ENCODE data around the gene DDX60. TPM values are rescaled to one million over a fixed set of nuclear protein-coding genes. Genes with fewer than 3 reads are reported as not detected.

DDX60 gene
- total RNA-seq, 1 donor from 2014 or later = 19.2 TPM

DNA sequence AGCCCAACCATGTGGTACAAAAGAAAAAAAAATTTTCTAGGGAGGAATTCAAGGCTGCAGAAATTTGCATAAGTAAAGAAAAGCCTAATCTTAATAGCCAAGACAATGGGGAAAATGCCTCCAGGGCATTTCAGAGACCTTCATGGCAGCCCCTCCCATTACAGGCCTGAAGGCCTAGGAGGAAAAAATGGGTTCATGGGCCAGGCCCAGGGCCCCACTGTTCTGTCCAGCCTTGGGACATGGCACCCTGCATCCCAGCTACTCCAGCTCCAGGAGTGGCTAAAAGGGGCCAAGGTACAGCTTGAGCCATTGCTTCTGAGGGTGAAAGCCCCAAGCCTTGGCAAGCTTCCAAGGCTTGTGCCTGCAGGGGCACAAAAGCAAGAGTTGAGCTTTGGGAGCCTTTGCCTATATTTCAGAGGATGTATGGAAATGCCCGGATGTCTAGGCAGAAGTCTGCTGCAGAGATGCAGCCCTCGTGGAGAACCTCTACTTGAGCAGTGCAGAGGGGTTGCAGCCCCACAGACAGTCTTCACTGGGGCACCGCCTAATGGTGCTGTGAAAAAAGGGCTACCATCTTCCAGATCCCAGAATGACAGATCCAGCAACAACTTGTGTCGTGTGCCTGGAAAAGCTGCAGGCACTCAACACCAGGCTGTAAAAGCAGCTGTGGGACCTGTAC lies 115.2 kb downstream of the DDX60 start:
- H3K27me3 Mint-ChIP-seq (ENCODE audit: low read depth) = no peaks in the 10 kb centered on the region
- no peak overlapping the region for H3K27ac Mint-ChIP-seq
- H3K4me1 Mint-ChIP-seq = no peaks in the 10 kb centered on the region
- H3K4me3 Mint-ChIP-seq = no peak overlapping the region
- H3K9me3 Mint-ChIP-seq = peaks cover 42% of the 10 kb centered on the region
- DNase-seq (ENCODE audit: low spot score in 2 of 2, unreplicated experiment in 2 of 2) = no peak
- TF ChIP-seq, protein P1, sequence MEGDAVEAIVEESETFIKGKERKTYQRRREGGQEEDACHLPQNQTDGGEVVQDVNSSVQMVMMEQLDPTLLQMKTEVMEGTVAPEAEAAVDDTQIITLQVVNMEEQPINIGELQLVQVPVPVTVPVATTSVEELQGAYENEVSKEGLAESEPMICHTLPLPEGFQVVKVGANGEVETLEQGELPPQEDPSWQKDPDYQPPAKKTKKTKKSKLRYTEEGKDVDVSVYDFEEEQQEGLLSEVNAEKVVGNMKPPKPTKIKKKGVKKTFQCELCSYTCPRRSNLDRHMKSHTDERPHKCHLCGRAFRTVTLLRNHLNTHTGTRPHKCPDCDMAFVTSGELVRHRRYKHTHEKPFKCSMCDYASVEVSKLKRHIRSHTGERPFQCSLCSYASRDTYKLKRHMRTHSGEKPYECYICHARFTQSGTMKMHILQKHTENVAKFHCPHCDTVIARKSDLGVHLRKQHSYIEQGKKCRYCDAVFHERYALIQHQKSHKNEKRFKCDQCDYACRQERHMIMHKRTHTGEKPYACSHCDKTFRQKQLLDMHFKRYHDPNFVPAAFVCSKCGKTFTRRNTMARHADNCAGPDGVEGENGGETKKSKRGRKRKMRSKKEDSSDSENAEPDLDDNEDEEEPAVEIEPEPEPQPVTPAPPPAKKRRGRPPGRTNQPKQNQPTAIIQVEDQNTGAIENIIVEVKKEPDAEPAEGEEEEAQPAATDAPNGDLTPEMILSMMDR (IDR thresholded peaks at IDR 0.05; ENCODE audit: unreplicated experiment) = no peak
- peaks cover 5% of the 10 kb centered on the region for H3K36me3 Mint-ChIP-seq

DNA sequence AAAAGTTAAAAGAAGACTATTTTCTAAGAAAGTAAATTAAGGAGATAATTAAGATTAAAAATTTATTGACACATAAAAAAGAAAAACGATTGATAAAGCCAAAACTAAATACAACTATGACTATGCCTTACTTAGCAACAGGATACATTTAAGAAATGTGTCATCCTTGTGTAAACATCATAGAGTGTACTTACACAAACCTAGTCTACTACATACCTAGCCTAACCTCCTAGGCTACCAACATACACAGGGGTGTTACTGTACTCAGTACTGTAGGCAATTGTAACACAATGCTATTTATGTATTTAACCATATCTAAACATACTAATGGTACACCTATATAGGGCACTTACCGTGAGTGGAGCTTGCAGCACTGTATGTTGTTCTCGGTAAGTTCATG lies 117.9 kb downstream of the DDX60 start:
- Mint-ChIP-seq H3K4me1 (no peaks in the 10 kb centered on the region), H3K27ac (no peak overlapping the region), H3K9me3 (peaks cover 46% of the 10 kb centered on the region), H3K27me3 (ENCODE audit: low read depth) (no peaks in the 10 kb centered on the region), H3K4me3 (no peak overlapping the region), H3K36me3 (peaks cover 11% of the 10 kb centered on the region)
- DNase-seq (ENCODE audit: low spot score in 2 of 2, unreplicated experiment in 2 of 2) = no peak
- TF ChIP-seq, protein P1 (IDR thresholded peaks at IDR 0.05; ENCODE audit: unreplicated experiment) = no peak

DNA sequence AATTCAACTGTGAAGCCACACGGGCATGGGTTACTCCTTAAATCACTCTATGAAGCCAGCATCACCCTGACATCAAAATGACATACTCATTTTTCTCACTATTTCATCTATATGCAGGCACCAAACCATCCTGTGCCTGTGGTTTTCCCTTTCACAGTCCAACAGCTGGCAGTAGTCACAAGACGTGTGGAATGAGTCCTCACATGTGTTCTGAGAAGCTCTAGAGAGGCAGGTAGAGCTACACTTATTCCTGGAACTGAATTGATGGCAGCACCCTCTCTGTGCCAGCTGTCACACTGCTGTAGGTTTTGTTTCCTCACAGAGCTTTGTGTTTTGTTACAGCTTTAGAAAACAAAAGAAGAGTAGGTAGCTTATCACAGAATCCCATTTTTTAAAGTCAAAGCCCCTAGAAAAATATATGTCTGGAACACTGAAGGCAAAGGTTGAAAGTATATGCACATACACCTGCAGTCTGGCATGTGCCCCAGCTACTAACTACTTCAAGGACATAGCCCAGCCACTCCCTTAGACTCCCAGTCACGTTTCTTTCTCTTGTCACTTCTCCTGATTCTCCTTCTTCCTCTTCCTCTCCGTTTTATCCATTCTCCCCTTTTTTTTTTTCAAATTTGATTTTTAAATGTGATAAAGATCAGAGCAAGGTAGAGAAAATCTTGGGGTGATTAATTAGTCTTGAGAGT lies 119.1 kb downstream of the DDX60 start:
- H3K4me1 Mint-ChIP-seq = no peaks in the 10 kb centered on the region
- peaks cover 10% of the 10 kb centered on the region for H3K36me3 Mint-ChIP-seq
- no peak overlapping the region for H3K27ac Mint-ChIP-seq
- TF ChIP-seq, protein P1 (IDR thresholded peaks at IDR 0.05; ENCODE audit: unreplicated experiment) = no peak
- H3K4me3 Mint-ChIP-seq = no peak overlapping the region
- DNase-seq (ENCODE audit: low spot score in 2 of 2, unreplicated experiment in 2 of 2) = no peak
- peaks cover 34% of the 10 kb centered on the region for H3K9me3 Mint-ChIP-seq
- no peaks in the 10 kb centered on the region for H3K27me3 Mint-ChIP-seq (ENCODE audit: low read depth)

GRCh38 chr4:168197926-168198325 lies 120.6 kb downstream of the DDX60 start:
- H3K27me3 Mint-ChIP-seq (ENCODE audit: low read depth) = no peaks in the 10 kb centered on the region
- TF ChIP-seq, protein P1 (IDR thresholded peaks at IDR 0.05; ENCODE audit: unreplicated experiment) = no peak
- H3K4me3 Mint-ChIP-seq = no peak overlapping the region
- H3K4me1 Mint-ChIP-seq = no peaks in the 10 kb centered on the region
- no peak for DNase-seq (ENCODE audit: low spot score in 2 of 2, unreplicated experiment in 2 of 2)
- H3K9me3 Mint-ChIP-seq = peaks cover 26% of the 10 kb centered on the region
- H3K36me3 Mint-ChIP-seq = peaks cover 8% of the 10 kb centered on the region
- no peak overlapping the region for H3K27ac Mint-ChIP-seq

GRCh38 chr4:168188754-168189153 lies 129.8 kb downstream of the DDX60 start:
- H3K36me3 Mint-ChIP-seq = no peaks in the 10 kb centered on the region
- H3K27me3 Mint-ChIP-seq (ENCODE audit: low read depth) = no peaks in the 10 kb centered on the region
- no peak for DNase-seq (ENCODE audit: low spot score in 2 of 2, unreplicated experiment in 2 of 2)
- no peak overlapping the region for H3K27ac Mint-ChIP-seq
- H3K4me1 Mint-ChIP-seq = no peaks in the 10 kb centered on the region
- TF ChIP-seq, protein P1 (IDR thresholded peaks at IDR 0.05; ENCODE audit: unreplicated experiment) = no peak
- H3K4me3 Mint-ChIP-seq = no peak overlapping the region
- peaks cover 8% of the 10 kb centered on the region for H3K9me3 Mint-ChIP-seq

Measured in mesothelial cell of epicardium (in vitro differentiated cells).